Peyer's patch (tissue), 4 donors: Measurements from ENCODE around the gene UNCX. TPM values are rescaled to one million over a fixed set of nuclear protein-coding genes. Genes with fewer than 3 reads are reported as not detected.

Experiments
- DNase-seq, 3 donors: peaks; one replicate each; pipeline ENCODE4 v3.0.0-alpha.2; 2017 to 2019
- H3K27ac ChIP-seq, 4 donors: fragments of 200-600 bp; sonication (generic); one replicate each; pipeline ENCODE4 v1.5.1; 2016 to 2019
- H3K27me3 ChIP-seq, 2 donors: fragments of 200-600 bp; sonication (generic); one replicate each; pipeline ENCODE4 v1.5.1; 2019
- H3K36me3 ChIP-seq, 3 donors: fragments of 200-600 bp; sonication (generic); one replicate each; pipeline ENCODE4 v1.5.1; 2016 to 2019
- H3K4me1 ChIP-seq, 4 donors: fragments of 200-600 bp; sonication (generic); one replicate each; pipeline ENCODE4 v1.5.1; 2016 to 2019
- H3K4me3 ChIP-seq, 4 donors: fragments of 200-600 bp; sonication (generic); 1 replicate in 3 of 4; 2 replicates in 1 of 4; pipeline ENCODE4 v1.5.1; 2016 to 2019; ENCODE audit warnings: mild to moderate bottlenecking in 1 of 4
- H3K9me3 ChIP-seq, 4 donors: fragments of 200-600 bp; sonication (generic); one replicate each; pipeline ENCODE4 v1.5.1; 2016 to 2019; ENCODE audit warnings: mild to moderate bottlenecking in 1 of 4
- POLR2A ChIP-seq, 2 donors: fragments of 450-650 bp; IDR thresholded peaks; one replicate each; pipeline ENCODE4 v1.5.1; 2017; ENCODE audit warnings: antibody characterized with exemption in 2 of 2, mild to moderate bottlenecking in 2 of 2, moderate library complexity in 2 of 2
- total RNA-seq, 4 donors: library from RNA; depleted of rRNA; stranded (reverse); fragments of >200 nt; gene quantifications; one replicate each; pipeline ENCODE4 v1.1.0, GENCODE V29; 2016
- TF ChIP-seq, protein P1 (sequence below), 6 experiments: fragments of 450-650 bp in 4 of 6; fragments of 200-600 bp in 2 of 6; sonication (generic) in 1 of 6; IDR thresholded peaks; one replicate each; pipeline ENCODE4 v1.5.1; 2017 to 2019; ENCODE audit warnings: antibody characterized with exemption in 6 of 6, mild to moderate bottlenecking in 3 of 6, moderate library complexity in 1 of 6

Gene UNCX
- total RNA-seq, 4 donors from 2014 or later = not detected

DNA sequence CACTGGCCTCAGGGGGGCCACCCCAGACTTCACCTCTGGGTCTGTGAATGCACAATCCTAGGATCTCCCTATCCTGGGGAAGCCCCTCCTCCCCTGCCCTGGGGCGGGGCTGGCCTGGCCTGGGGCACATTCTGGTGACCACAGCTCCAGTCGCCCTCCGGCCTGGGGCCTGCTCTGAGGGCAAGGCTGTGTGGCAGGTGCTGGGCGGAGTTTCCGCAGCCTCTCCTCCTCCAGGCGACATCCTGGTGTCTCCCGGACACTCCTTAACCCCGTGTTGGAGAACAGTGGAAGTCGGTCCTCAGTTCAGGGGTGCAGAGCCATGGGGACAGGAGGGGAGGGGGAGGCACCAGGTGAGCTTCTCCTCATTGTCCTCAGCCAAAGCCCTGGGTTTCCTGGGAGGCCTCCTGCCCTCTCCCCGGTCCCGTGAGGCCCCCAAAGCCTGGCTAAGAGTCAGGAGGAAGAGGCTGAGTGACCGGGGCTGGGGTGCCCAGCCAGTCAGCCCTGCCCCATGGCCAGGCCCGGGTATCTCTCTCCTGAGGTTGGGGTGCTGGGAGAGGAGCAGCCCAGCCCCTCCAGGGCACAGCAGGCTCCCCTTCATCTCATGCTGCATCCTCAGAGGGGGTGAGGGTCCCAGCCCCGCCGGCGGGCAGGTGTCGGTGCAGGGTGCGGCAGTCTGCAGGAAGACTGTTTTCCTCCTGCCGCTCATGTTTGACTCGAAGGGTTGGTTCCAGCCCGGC lies 22.6 kb downstream of the UNCX start:
- peaks cover 0 to 8% of the 10 kb centered on the region in 2 donors for H3K27me3 ChIP-seq
- no peak for DNase-seq
- TF ChIP-seq, protein P1, sequence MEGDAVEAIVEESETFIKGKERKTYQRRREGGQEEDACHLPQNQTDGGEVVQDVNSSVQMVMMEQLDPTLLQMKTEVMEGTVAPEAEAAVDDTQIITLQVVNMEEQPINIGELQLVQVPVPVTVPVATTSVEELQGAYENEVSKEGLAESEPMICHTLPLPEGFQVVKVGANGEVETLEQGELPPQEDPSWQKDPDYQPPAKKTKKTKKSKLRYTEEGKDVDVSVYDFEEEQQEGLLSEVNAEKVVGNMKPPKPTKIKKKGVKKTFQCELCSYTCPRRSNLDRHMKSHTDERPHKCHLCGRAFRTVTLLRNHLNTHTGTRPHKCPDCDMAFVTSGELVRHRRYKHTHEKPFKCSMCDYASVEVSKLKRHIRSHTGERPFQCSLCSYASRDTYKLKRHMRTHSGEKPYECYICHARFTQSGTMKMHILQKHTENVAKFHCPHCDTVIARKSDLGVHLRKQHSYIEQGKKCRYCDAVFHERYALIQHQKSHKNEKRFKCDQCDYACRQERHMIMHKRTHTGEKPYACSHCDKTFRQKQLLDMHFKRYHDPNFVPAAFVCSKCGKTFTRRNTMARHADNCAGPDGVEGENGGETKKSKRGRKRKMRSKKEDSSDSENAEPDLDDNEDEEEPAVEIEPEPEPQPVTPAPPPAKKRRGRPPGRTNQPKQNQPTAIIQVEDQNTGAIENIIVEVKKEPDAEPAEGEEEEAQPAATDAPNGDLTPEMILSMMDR (IDR thresholded peaks at IDR 0.05) = no peak
- no peak for TF ChIP-seq POLR2A (IDR thresholded peaks at IDR 0.05)

GRCh38 chr7:1255817-1256340 lies 23.2 kb downstream of the UNCX start:
- no peak for TF ChIP-seq POLR2A (IDR thresholded peaks at IDR 0.05)
- TF ChIP-seq, protein P1 (IDR thresholded peaks at IDR 0.05) = no peak
- no peaks in the 10 kb centered on the region for H3K36me3 ChIP-seq
- no peak overlapping the region for H3K27ac ChIP-seq
- H3K4me3 ChIP-seq = no peak overlapping the region
- peaks cover 0 to 8% (median 0%) of the 10 kb centered on the region in 4 donors for H3K4me1 ChIP-seq
- H3K27me3 ChIP-seq = peaks cover 0 to 8% of the 10 kb centered on the region in 2 donors
- DNase-seq = no peak
- no peaks in the 10 kb centered on the region for H3K9me3 ChIP-seq

More for the DNA sequence above, 22.6 kb downstream of the UNCX start:
- Histone ChIP-seq H3K4me1 (peaks cover 0 to 8% (median 0%) of the 10 kb centered on the region in 4 donors), H3K9me3 (no peaks in the 10 kb centered on the region), H3K4me3 (no peak overlapping the region), H3K36me3 (no peaks in the 10 kb centered on the region), H3K27ac (no peak overlapping the region)

GRCh38 chr7:1256621-1257020 lies 23.9 kb downstream of the UNCX start:
- Histone ChIP-seq H3K4me1 (peaks cover 0 to 8% (median 0%) of the 10 kb centered on the region in 4 donors), H3K36me3 (no peaks in the 10 kb centered on the region), H3K27ac (no peak overlapping the region), H3K4me3 (no peak overlapping the region), H3K27me3 (peaks cover 0 to 5% of the 10 kb centered on the region in 2 donors), H3K9me3 (no peaks in the 10 kb centered on the region)
- no peak for DNase-seq
- no peak for TF ChIP-seq POLR2A (IDR thresholded peaks at IDR 0.05)
- TF ChIP-seq, protein P1 (IDR thresholded peaks at IDR 0.05) = no peak

- H3K27me3 ChIP-seq = peaks cover 0 to 4% of the 10 kb centered on the region in 2 donors
Observed at GRCh38 chr7:1257221-1257620, 24.5 kb downstream of the UNCX start.

DNA sequence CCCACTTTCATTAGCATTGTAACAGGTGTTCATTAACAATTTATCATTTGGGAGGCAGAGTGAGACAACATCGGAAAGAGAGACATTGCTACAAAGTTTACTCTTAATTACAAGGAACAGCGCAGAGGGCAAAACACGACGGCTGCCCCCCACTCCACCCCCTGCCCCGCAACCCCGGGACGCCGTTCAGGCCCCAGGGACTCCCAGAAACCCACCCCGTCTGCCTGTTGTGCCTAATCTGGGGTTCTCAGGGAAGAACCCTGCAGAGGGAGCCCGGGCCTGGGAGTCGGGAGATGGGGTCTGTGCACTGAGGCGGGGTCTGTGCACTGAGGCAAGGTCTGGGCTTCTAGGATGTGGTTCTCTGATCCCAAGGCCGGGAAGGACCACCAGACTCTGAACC lies 25.2 kb downstream of the UNCX start:
- Histone ChIP-seq H3K9me3 (no peaks in the 10 kb centered on the region), H3K27me3 (no peaks in the 10 kb centered on the region), H3K4me1 (peaks cover 0 to 8% (median 0%) of the 10 kb centered on the region in 4 donors), H3K36me3 (no peaks in the 10 kb centered on the region), H3K4me3 (no peak overlapping the region), H3K27ac (no peak overlapping the region)
- no peak for DNase-seq
- TF ChIP-seq POLR2A (IDR thresholded peaks at IDR 0.05) = no peak
- TF ChIP-seq, protein P1 (IDR thresholded peaks at IDR 0.05) = no peak

More at GRCh38 chr7:1257221-1257620, 24.5 kb downstream of the UNCX start:
- Histone ChIP-seq H3K36me3 (no peaks in the 10 kb centered on the region), H3K4me3 (no peak overlapping the region), H3K9me3 (no peaks in the 10 kb centered on the region), H3K27ac (no peak overlapping the region), H3K4me1 (peaks cover 0 to 8% (median 0%) of the 10 kb centered on the region in 4 donors)
- TF ChIP-seq, protein P1 (IDR thresholded peaks at IDR 0.05) = no peak
- TF ChIP-seq POLR2A (IDR thresholded peaks at IDR 0.05) = no peak
- no peak for DNase-seq
